Karpas-422 (cell line): ENCODE measurements around the gene TLL2. TPM values are rescaled to one million over a fixed set of nuclear protein-coding genes. Genes with fewer than 3 reads are reported as not detected.

ENCODE experiments used
- DNase-seq: peaks from one replicate; pipeline ENCODE4 v3.0.0-alpha.2; 2015
- H2AFZ ChIP-seq: fragments of 200-600 bp; sonication (generic); 2 replicates; pipeline ENCODE4 v1.6.1; 2014; ENCODE audit warnings: antibody characterized with exemption, low read length, mixed read lengths
- H3K27ac ChIP-seq: fragments of 200-600 bp; sonication (generic); 2 replicates; pipeline ENCODE4 v1.5.1; 2014; ENCODE audit warnings: mild to moderate bottlenecking, low read length, moderate library complexity
- H3K27me3 ChIP-seq: fragments of 200-600 bp; sonication (generic); 2 replicates; pipeline ENCODE4 v1.6.1; 2014; ENCODE audit warnings: low read length, mixed read lengths
- H3K36me3 ChIP-seq: fragments of 200-600 bp; sonication (generic); 2 replicates; pipeline ENCODE4 v1.6.1; 2014; ENCODE audit warnings: low read length, mixed read lengths; ENCODE audit not compliant: insufficient read depth
- H3K4me1 ChIP-seq: fragments of 200-600 bp; sonication (generic); 2 replicates; pipeline ENCODE4 v1.6.1; 2014; ENCODE audit warnings: mild to moderate bottlenecking, low read length, mixed read lengths
- H3K4me2 ChIP-seq: fragments of 200-600 bp; sonication (generic); 2 replicates; pipeline ENCODE4 v1.6.1; 2014; ENCODE audit warnings: low read length, low read depth, mild to moderate bottlenecking; ENCODE audit not compliant: poor library complexity, severe bottlenecking
- H3K4me3 ChIP-seq: fragments of 200-600 bp; sonication (generic); 2 replicates; pipeline ENCODE4 v1.5.1; 2014; ENCODE audit warnings: mild to moderate bottlenecking, antibody characterized with exemption, low read length, mixed read lengths
- H3K79me2 ChIP-seq: fragments of 200-600 bp; sonication (generic); 2 replicates; pipeline ENCODE4 v1.6.1; 2014; ENCODE audit warnings: mild to moderate bottlenecking, low read length, mixed read lengths
- H3K9ac ChIP-seq: fragments of 200-600 bp; sonication (generic); 2 replicates; pipeline ENCODE4 v1.6.0; 2014; ENCODE audit warnings: low read length
- H3K9me2 ChIP-seq: fragments of 200-600 bp; sonication (generic), shearing (Covaris generic); replicated peaks from 2 replicates; pipeline ENCODE4 v1.6.0; 2014; ENCODE audit warnings: mild to moderate bottlenecking, low read length, moderate library complexity; ENCODE audit not compliant: insufficient read depth
- H3K9me3 ChIP-seq: fragments of 300-700, 200-600 bp; sonication (generic); 2 replicates; pipeline ENCODE4 v1.6.1; 2014; ENCODE audit warnings: low read length, mixed read lengths
- H4K20me1 ChIP-seq: fragments of 200-600 bp; sonication (generic); 2 replicates; pipeline ENCODE4 v1.6.1; 2014; ENCODE audit warnings: mild to moderate bottlenecking, antibody characterized with exemption, low read length, low read depth; ENCODE audit not compliant: insufficient read depth
- total RNA-seq: library from RNA; depleted of rRNA; stranded (reverse); fragments of >200 nt; shearing (Covaris generic); gene quantifications from 2 replicates; pipeline ENCODE4 v1.2.3, GENCODE V29; 2014; ENCODE audit warnings: low replicate concordance

TLL2 gene
- total RNA-seq, 1 experiment from 2014 or later: not detected

GRCh38 chr10:96327462-96327861 is 186.3 kb downstream of the TLL2 start:
- Histone ChIP-seq H3K79me2 (no peaks in the 10 kb centered on the region), H3K4me3 (no peak overlapping the region), H2AFZ (no peak overlapping the region), H3K27me3 (no peaks in the 10 kb centered on the region), H4K20me1 (no peaks in the 10 kb centered on the region), H3K9ac (no peak overlapping the region), H3K9me3 (no peaks in the 10 kb centered on the region), H3K4me1 (peaks cover 4% of the 10 kb centered on the region; the same call in 1 of the 2 replicates), H3K9me2 (no peaks in the 10 kb centered on the region), H3K4me2 (no peak overlapping the region), H3K27ac (no peak overlapping the region), H3K36me3 (no peaks in the 10 kb centered on the region)
- DNase-seq: no peak

GRCh38 chr10:96325719-96326373 is 187.9 kb downstream of the TLL2 start:
- H2AFZ ChIP-seq: no peak overlapping the region
- no peaks in the 10 kb centered on the region for H4K20me1 ChIP-seq
- no peaks in the 10 kb centered on the region for H3K36me3 ChIP-seq
- H3K9me3 ChIP-seq: no peaks in the 10 kb centered on the region
- no peak overlapping the region for H3K27ac ChIP-seq
- DNase-seq: no peak
- no peak overlapping the region for H3K4me2 ChIP-seq
- H3K79me2 ChIP-seq: no peaks in the 10 kb centered on the region
- no peak overlapping the region for H3K9ac ChIP-seq
- peaks cover 4% of the 10 kb centered on the region; the same call in 1 of the 2 replicates for H3K4me1 ChIP-seq
- no peaks in the 10 kb centered on the region for H3K27me3 ChIP-seq
- H3K9me2 ChIP-seq: no peaks in the 10 kb centered on the region
- H3K4me3 ChIP-seq: no peak overlapping the region

GRCh38 chr10:96324447-96324846 is 189.3 kb downstream of the TLL2 start:
- no peak for DNase-seq

GRCh38 chr10:96322275-96322674 is 191.5 kb downstream of the TLL2 start:
- Histone ChIP-seq H3K9me3 (no peaks in the 10 kb centered on the region), H3K79me2 (no peaks in the 10 kb centered on the region), H3K4me3 (no peak overlapping the region), H3K27ac (no peak overlapping the region), H4K20me1 (no peaks in the 10 kb centered on the region), H2AFZ (no peak overlapping the region), H3K4me1 (peaks cover 4% of the 10 kb centered on the region; the same call in 1 of the 2 replicates), H3K27me3 (no peaks in the 10 kb centered on the region), H3K9ac (no peak overlapping the region), H3K4me2 (no peak overlapping the region), H3K9me2 (no peaks in the 10 kb centered on the region), H3K36me3 (no peaks in the 10 kb centered on the region)
- no peak for DNase-seq

More at GRCh38 chr10:96324447-96324846, 189.3 kb downstream of the TLL2 start:
- Histone ChIP-seq H4K20me1 (no peaks in the 10 kb centered on the region), H3K4me1 (peaks cover 4% of the 10 kb centered on the region; the same call in 1 of the 2 replicates), H3K79me2 (no peaks in the 10 kb centered on the region), H3K9me2 (no peaks in the 10 kb centered on the region), H3K4me2 (no peak overlapping the region), H3K4me3 (no peak overlapping the region), H3K27me3 (no peaks in the 10 kb centered on the region), H3K9me3 (no peaks in the 10 kb centered on the region), H3K27ac (no peak overlapping the region), H2AFZ (no peak overlapping the region), H3K36me3 (no peaks in the 10 kb centered on the region), H3K9ac (no peak overlapping the region)

GRCh38 chr10:96321822-96322221 is 191.9 kb downstream of the TLL2 start:
- Histone ChIP-seq H3K9me2 (no peaks in the 10 kb centered on the region), H3K9ac (no peak overlapping the region), H2AFZ (no peak overlapping the region), H3K9me3 (no peaks in the 10 kb centered on the region), H4K20me1 (no peaks in the 10 kb centered on the region), H3K4me1 (peaks cover 4% of the 10 kb centered on the region; the same call in 1 of the 2 replicates), H3K36me3 (no peaks in the 10 kb centered on the region), H3K79me2 (no peaks in the 10 kb centered on the region), H3K27me3 (no peaks in the 10 kb centered on the region), H3K4me2 (no peak overlapping the region), H3K27ac (no peak overlapping the region), H3K4me3 (no peak overlapping the region)
- DNase-seq: peak; percentile 52

GRCh38 chr10:96319754-96320474 is 193.8 kb downstream of the TLL2 start:
- Histone ChIP-seq H3K27me3 (no peaks in the 10 kb centered on the region), H3K4me3 (no peak overlapping the region), H3K36me3 (no peaks in the 10 kb centered on the region), H3K4me2 (no peak overlapping the region), H3K9me2 (no peaks in the 10 kb centered on the region), H3K9ac (no peak overlapping the region), H2AFZ (no peak overlapping the region), H3K4me1 (no peaks in the 10 kb centered on the region), H3K27ac (no peak overlapping the region), H3K79me2 (no peaks in the 10 kb centered on the region), H4K20me1 (no peaks in the 10 kb centered on the region), H3K9me3 (no peaks in the 10 kb centered on the region)
- DNase-seq: no peak

GRCh38 chr10:96317067-96317833 is 196.5 kb downstream of the TLL2 start:
- no peaks in the 10 kb centered on the region for H3K36me3 ChIP-seq
- H3K27ac ChIP-seq: no peak overlapping the region
- H3K27me3 ChIP-seq: no peaks in the 10 kb centered on the region
- no peak overlapping the region for H3K4me3 ChIP-seq
- no peaks in the 10 kb centered on the region for H3K79me2 ChIP-seq
- no peaks in the 10 kb centered on the region for H4K20me1 ChIP-seq
- H3K4me2 ChIP-seq: no peak overlapping the region
- no peak overlapping the region for H3K9ac ChIP-seq
- no peaks in the 10 kb centered on the region for H3K9me2 ChIP-seq
- H3K9me3 ChIP-seq: no peaks in the 10 kb centered on the region
- H3K4me1 ChIP-seq: no peaks in the 10 kb centered on the region
- no peak overlapping the region for H2AFZ ChIP-seq
- DNase-seq: no peak
